ENCODE results near the gene TMEM185A.
A peak's percentile ranks its signal among the peaks of the same experiment; 100 is the strongest.
"Not testable (repeated sequence)": the region's sequence is repeated elsewhere in the genome, so short reads cannot be mapped to it uniquely, and the experiment has no call there.

TMEM185A gene

DNA sequence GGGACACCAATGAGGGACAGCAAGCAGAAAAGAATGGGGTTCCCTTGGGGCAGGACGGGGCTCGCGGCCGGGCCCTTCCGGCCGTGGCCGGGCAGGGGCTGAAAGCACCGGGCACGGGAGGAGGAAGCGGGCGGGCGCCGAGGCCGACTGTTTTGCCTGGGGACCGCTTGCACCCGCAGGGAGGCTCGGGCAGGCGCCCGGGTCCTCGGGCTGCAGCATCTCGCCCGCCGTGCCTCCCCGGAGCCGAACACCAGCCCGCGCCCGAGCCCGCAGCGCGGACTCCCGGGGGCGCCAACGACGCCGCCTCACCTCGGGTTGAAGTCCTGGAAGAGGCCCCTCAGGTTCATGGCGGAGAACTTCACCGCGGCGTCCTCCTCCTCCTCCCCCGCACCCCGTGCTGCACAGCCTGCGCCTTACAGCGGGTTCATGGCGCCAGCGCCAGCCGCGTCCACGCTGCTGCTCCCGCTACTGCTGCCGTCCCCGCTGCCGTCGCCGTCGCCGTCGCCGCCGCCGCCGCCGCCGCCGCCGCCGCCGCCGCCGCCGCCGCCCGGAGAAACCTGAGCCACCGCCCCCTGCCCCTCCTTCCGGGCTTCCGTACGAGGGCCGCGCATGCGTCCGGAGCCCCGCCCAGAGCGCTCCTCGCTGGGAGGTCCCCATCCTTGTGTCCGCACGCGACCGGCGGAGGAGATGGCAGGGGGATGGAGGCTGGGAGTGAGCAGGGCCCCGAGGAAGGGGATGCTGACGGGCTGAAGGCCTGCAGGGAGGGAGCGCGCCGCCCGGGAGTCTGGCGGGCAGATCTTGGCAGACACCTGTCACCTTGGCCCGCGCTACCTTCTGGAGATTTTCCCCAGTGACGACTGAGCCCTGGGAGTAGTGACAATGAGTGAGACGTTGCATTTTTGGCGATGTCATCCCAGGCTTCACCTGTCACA is at the start of gene TMEM185A:
TSS of gene TMEM185A (minus strand) at position 559 of the 932 bp plus-strand sequence. CDS start at position 347, 212 bp downstream.
- Mint-ChIP-seq H3K4me1 (peaks cover 30% of the 10 kb centered on the region), H3K27me3 (peaks cover 12% of the 10 kb centered on the region), H3K27ac (peak within 1 kb of the TSS; percentile 68), H3K9me3 (no peaks in the 10 kb centered on the region), H3K36me3 (peaks cover 2% of the 10 kb centered on the region), H3K4me3 (peak within 1 kb of the TSS; percentile 91)
- peak; percentile 81 for DNase-seq
- CTCF ChIA-PET = no interaction called here

DNA sequence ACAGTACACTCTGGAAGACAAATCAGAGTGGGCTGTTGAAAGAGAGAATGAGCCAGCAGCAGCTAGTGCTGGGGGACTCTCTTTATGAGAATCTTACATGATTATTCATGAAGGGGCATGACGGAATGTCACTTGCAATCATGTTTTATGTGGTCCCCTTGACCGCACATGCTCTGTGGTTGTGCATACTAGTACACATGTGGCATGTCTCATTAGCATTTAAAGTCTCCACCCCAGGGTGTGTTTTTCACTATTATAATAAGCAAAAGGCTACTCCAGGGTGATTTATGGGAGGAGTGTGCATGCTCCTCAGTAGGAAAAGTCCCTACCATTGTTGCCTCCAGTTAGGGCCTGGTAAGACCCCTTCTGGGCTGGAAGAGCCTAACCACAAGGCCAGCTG is 49.6 kb upstream of the TMEM185A start:
- CTCF ChIA-PET = no interaction called here
- Mint-ChIP-seq H3K36me3 (no peaks in the 10 kb centered on the region), H3K9me3 (no peaks in the 10 kb centered on the region), H3K4me3 (no peak overlapping the region), H3K27me3 (peaks cover 3% of the 10 kb centered on the region), H3K27ac (no peak overlapping the region), H3K4me1 (no peaks in the 10 kb centered on the region)
- no peak for DNase-seq

DNA sequence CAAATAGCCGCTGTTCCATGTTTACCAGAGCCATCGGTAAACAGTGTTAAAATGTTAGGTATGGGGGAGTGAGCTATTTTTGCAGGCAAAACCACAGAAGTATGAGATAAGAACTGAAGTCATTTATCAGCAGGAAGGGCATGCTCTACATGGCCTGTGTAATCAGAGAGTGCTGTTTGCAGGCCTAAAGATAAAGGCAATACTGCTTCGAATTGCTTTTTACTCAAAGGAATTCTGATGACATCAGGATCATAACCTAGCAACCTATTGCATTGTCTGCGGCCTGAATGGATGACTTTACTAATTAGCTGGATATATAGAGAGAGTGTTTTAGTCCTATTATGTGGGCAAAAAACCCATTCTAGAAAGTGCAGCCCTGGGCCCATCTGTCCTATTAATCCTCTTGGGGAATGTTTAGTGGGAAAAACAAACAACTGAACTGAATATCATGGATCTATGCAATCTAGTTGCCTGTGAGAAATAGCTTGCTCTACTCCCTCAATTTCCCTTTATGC is 47.6 kb upstream of the TMEM185A start:
- DNase-seq, H3K4me1 Mint-ChIP-seq: not testable (repeated sequence)

DNA sequence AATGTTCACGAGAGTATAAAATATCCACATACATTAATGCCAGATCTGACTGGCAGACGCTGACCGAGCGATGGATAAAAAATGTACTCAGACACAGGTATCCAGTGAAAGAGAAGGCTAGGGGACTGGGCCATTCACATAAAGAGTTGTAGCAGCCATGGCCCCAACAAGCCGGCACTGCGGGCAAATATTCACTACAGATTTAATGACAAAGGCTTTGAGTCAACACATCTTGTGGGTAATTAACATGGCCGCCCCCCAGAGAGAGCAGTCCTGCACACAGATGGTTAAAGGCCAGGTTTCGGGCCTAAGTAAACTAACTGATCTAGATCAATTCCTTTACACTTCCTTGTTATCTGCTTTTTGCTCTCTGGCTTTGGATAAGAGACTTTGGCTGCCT is 44.0 kb upstream of the TMEM185A start:
- H3K9me3 Mint-ChIP-seq, H3K4me1 Mint-ChIP-seq, H3K27ac Mint-ChIP-seq, CTCF ChIA-PET, H3K36me3 Mint-ChIP-seq, H3K4me3 Mint-ChIP-seq, H3K27me3 Mint-ChIP-seq, DNase-seq: not testable (repeated sequence)

More for the DNA sequence above, 47.6 kb upstream of the TMEM185A start:
- H3K4me3 Mint-ChIP-seq, CTCF ChIA-PET, H3K27ac Mint-ChIP-seq, H3K9me3 Mint-ChIP-seq, H3K36me3 Mint-ChIP-seq, H3K27me3 Mint-ChIP-seq: not testable (repeated sequence)

DNA sequence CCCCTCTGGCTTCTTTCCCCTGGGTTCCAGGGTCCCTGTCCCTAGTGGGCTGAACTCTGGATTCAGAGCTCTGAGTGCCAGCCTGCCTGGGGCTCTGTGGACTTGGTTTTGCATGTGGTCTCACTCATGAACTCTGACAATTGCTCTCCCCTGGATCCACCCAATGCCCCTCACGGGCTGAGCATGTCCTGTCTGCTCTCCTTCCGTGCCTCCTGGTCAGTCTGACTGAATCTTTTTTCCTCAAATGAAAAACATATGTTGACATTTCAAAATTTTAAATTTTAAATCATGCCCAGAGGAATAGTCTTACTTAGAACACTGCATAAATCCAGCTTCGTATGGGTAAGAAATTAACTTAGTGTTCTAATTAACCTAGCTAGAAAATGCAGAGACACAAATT is 43.5 kb upstream of the TMEM185A start:
- H3K27ac Mint-ChIP-seq, H3K4me3 Mint-ChIP-seq, H3K4me1 Mint-ChIP-seq, H3K27me3 Mint-ChIP-seq, DNase-seq, H3K36me3 Mint-ChIP-seq, CTCF ChIA-PET, H3K9me3 Mint-ChIP-seq: not testable (repeated sequence)

DNA sequence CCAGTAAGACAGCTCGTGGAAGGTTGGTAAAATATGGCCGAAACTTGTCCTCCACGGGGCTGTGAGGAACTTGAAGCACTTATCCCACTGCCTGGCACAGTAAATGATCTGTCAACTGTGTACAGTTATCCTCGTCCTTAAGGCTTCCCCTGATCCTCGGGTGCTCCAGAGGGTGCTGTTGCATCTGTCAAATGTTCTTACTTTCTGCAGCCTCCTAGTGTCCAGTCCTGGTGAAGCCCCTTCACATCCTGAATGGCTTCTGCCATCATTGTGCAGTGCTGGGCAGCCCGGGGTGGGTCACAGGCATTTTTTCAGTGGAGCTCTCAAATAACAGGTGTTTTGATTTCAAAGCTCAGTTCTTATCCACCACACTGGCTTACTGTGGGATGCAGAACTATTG is 29.0 kb upstream of the TMEM185A start:
- H3K4me1 Mint-ChIP-seq, H3K36me3 Mint-ChIP-seq, H3K27ac Mint-ChIP-seq, H3K27me3 Mint-ChIP-seq, H3K4me3 Mint-ChIP-seq, DNase-seq, CTCF ChIA-PET, H3K9me3 Mint-ChIP-seq: not testable (repeated sequence)

DNA sequence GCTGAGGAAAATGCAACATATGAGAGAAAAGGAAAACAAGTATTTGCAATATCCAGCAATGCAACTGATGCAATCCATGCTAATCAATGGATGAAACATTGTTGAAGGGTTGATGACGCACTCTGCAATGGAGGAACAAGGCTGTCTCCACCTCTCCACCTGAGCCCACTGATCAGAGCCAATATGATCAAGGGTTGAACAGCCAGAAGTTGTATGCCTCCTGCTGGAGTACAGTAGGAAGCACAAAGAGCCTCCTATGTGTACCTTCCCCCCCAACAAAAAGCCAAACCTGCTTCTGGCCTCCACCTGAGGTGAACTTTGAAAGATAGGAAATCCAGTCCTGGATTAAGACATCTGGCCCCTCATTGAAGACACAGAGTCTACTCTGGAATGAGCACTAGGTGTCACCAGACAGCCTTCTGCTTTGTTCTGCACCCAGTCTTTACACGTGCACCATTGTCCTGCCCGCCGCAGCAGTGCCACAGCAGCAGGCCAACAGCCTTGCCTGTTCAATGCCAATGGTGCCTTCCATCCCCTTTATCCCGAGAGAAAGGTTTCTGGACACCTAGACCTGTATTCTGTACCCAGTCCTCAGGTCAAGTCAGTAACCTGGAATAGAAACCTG is 24.8 kb upstream of the TMEM185A start:
- H3K9me3 Mint-ChIP-seq, DNase-seq, H3K27me3 Mint-ChIP-seq, CTCF ChIA-PET, H3K36me3 Mint-ChIP-seq, H3K4me3 Mint-ChIP-seq, H3K4me1 Mint-ChIP-seq, H3K27ac Mint-ChIP-seq: not testable (repeated sequence)

DNA sequence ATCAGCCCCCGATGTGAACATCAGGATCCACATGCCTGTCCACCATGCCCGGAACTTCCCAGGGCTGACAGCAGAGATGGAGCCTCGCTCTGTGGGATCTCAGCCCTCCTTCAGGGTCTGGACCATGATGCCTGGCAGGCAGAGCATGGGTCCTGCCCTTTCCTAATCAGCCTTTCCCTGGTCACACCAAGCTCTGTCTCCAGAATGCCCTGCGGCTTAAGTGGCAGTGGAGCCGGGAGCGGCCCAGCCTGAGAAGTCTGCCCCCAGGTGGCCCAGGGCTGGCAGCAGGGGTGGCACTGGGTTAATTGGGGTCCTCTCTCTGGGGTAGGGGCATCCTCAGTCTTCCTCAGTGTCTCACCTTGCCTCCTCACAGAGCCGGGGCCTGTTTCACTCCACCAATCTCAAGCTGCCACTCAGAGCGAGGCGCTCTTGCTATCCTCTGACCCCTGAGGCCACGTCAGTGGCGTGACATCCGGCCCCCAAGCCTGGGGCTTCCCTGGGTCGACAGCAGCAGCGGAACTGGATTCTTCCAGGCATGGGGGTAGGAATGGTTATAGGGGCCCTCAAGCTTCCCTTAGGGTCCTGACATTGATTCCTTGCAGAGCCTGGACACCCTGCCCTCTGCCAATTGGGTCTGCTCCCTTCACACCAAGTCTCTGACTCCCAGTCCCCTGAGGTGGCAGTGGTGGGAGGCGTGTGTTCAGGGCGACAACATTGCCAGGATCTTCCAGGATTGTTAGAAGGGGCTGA is 20.8 kb upstream of the TMEM185A start:
- H3K4me3 Mint-ChIP-seq = no peak overlapping the region
- no peaks in the 10 kb centered on the region for H3K9me3 Mint-ChIP-seq
- no peaks in the 10 kb centered on the region for H3K4me1 Mint-ChIP-seq
- CTCF ChIA-PET = no interaction called here
- no peaks in the 10 kb centered on the region for H3K36me3 Mint-ChIP-seq
- no peaks in the 10 kb centered on the region for H3K27me3 Mint-ChIP-seq
- no peak overlapping the region for H3K27ac Mint-ChIP-seq
- no peak for DNase-seq

DNA sequence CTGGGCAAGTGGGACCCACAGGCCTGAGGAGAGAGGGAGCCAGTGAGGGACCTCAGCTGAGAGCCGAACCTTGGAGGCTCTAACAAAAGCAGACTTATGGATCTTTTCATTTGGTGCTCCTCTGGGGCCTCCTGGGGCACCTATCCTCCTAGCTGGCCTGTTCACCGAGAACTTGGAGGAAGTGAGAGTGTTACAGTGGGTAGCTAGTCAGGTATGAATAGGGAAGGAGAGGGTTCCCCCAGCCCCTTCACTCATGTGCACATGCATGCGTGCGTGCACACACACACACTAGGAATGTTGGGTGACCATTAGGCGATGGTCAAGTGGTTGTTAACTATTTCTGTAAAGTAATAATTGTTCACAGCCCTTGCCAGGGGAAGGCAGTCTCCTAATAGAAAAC is 18.6 kb upstream of the TMEM185A start:
- Mint-ChIP-seq H3K36me3 (no peaks in the 10 kb centered on the region), H3K9me3 (no peaks in the 10 kb centered on the region), H3K4me1 (no peaks in the 10 kb centered on the region), H3K27ac (no peak overlapping the region), H3K27me3 (peaks cover 4% of the 10 kb centered on the region), H3K4me3 (no peak overlapping the region)
- no peak for DNase-seq
- CTCF ChIA-PET = interaction anchor here (1.5 kb wide), 1 partner anchor 138 kb away, joined by 4 read pairs; no protein-coding TSS in a partner anchor

DNA sequence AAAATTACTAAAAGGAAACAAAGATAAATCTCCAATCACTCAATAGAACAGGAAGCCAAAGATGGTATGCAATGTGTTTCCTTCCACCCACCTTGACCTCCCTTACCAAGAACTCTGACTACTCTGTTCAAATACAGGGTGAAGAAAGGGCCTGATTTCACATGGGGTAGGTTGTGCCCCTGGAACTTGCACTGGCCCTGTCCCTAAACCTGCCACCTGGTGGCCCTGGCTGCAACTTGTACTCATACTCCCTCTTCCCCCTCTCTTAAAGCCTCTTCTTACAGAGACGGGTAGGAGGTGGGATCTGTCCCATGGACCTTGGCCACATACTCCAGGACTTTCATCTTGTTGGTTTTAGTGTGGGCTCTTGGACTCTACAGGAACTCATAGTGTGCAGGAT is 17.3 kb upstream of the TMEM185A start:
- no peak for DNase-seq
- Mint-ChIP-seq H3K36me3 (no peaks in the 10 kb centered on the region), H3K9me3 (no peaks in the 10 kb centered on the region), H3K4me3 (no peak overlapping the region), H3K27me3 (peaks cover 4% of the 10 kb centered on the region), H3K27ac (no peak overlapping the region), H3K4me1 (no peaks in the 10 kb centered on the region)
- CTCF ChIA-PET = no interaction called here

DNA sequence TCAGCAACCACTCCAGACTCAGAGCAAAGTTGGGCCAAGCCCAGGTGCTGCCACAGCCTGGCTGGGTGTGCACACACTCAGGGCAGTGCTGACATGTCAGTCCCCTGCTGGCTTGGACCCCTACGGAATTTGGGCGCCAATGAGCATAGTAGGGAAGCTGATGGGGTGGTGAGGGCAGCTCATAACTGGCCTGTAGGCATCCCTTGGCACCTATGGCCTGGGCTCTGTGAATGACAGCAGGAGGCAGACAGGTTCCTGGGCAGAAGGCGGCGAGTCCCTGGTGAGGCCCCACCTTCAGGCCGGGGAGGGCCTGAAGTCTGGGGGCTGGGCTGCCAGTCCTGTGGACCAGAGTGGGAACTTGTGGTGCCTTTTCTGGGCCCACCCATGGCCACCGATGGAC is 15.9 kb upstream of the TMEM185A start:
- peaks cover 4% of the 10 kb centered on the region for H3K27me3 Mint-ChIP-seq
- no peak overlapping the region for H3K27ac Mint-ChIP-seq
- DNase-seq = no peak
- CTCF ChIA-PET = no interaction called here
- no peaks in the 10 kb centered on the region for H3K4me1 Mint-ChIP-seq
- H3K36me3 Mint-ChIP-seq = no peaks in the 10 kb centered on the region
- H3K4me3 Mint-ChIP-seq = no peak overlapping the region
- no peaks in the 10 kb centered on the region for H3K9me3 Mint-ChIP-seq

DNA sequence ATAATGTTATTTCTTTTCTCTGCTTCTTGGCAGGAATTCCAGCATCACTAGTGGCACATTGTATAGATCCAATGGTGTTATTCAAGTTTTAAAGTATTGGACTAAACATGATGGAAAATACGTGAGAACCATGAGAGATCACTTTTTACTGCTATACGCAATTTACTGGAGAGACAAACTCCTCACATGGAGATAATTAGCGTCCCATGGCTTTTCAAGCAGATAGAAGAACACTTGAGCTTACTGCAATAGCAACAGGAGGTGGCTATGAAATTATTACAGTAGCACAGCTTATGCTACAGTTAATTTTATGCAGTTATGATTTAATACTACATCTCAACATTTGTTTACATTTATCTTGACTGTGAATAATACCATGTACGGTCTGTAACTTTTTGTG is 11.9 kb upstream of the TMEM185A start:
- no peaks in the 10 kb centered on the region for H3K9me3 Mint-ChIP-seq

DNA sequence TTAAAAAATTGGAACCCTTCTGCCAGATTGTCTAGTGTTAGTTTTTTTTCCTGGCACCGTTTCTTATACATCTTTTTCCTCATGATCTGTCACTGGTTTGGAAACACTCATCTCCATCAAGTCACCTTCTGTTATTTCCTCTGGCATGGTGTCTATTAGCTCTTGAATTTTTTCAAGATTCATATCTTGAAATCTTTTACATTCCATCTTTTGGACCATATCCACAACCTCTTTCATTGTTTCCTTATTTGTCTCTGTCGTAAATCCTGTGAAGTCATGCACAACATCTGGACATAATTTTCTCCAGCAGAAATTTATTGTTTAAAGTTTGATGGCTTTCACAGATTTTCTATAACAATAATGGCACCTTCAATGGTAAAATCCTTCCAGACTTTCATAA is 10.2 kb upstream of the TMEM185A start:
- Mint-ChIP-seq H3K27ac (no peak overlapping the region), H3K9me3 (no peaks in the 10 kb centered on the region), H3K27me3 (peaks cover 7% of the 10 kb centered on the region), H3K4me3 (no peak overlapping the region), H3K4me1 (peaks cover 7% of the 10 kb centered on the region), H3K36me3 (no peaks in the 10 kb centered on the region)
- CTCF ChIA-PET = no interaction called here
- DNase-seq = no peak

More for the DNA sequence above, 11.9 kb upstream of the TMEM185A start:
- Mint-ChIP-seq H3K27ac (no peak overlapping the region), H3K4me1 (peaks cover 7% of the 10 kb centered on the region), H3K4me3 (no peak overlapping the region), H3K27me3 (peaks cover 7% of the 10 kb centered on the region), H3K36me3 (no peaks in the 10 kb centered on the region)
- CTCF ChIA-PET = no interaction called here
- DNase-seq = no peak

DNA sequence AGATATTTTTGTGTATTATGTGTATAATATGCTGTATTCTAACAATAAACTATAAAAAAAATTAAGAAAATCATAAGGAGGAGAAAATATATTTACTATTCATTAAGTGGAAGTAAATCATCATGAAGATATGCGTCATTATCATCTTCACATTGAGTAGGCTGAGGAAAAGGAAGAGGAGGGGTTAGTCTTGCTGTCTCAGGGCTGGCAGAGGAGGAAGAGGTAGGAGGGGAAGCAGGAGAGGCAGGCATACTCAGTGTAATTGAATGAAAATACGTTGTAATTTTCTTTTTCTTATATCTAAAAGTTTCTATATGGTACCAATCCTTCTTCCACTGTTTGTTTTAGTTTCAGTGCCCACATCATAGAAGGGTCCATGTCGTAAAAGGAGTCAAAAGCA is 9.8 kb upstream of the TMEM185A start:
- H3K27ac Mint-ChIP-seq = no peak overlapping the region

More for the DNA sequence above, 9.8 kb upstream of the TMEM185A start:
- Mint-ChIP-seq H3K9me3 (no peaks in the 10 kb centered on the region), H3K36me3 (no peaks in the 10 kb centered on the region), H3K4me1 (peaks cover 7% of the 10 kb centered on the region), H3K4me3 (no peak overlapping the region), H3K27me3 (peaks cover 7% of the 10 kb centered on the region)
- CTCF ChIA-PET = no interaction called here
- no peak for DNase-seq

All from activated naive CD4-positive, alpha-beta T cell treated with anti-CD3 and anti-CD28 coated beads, Interleukin-2, amount 10 ng/mL, durations not matched to agents 7 days and 5 days (primary cell).